ENCODE results near the gene CCND1.

DNA sequence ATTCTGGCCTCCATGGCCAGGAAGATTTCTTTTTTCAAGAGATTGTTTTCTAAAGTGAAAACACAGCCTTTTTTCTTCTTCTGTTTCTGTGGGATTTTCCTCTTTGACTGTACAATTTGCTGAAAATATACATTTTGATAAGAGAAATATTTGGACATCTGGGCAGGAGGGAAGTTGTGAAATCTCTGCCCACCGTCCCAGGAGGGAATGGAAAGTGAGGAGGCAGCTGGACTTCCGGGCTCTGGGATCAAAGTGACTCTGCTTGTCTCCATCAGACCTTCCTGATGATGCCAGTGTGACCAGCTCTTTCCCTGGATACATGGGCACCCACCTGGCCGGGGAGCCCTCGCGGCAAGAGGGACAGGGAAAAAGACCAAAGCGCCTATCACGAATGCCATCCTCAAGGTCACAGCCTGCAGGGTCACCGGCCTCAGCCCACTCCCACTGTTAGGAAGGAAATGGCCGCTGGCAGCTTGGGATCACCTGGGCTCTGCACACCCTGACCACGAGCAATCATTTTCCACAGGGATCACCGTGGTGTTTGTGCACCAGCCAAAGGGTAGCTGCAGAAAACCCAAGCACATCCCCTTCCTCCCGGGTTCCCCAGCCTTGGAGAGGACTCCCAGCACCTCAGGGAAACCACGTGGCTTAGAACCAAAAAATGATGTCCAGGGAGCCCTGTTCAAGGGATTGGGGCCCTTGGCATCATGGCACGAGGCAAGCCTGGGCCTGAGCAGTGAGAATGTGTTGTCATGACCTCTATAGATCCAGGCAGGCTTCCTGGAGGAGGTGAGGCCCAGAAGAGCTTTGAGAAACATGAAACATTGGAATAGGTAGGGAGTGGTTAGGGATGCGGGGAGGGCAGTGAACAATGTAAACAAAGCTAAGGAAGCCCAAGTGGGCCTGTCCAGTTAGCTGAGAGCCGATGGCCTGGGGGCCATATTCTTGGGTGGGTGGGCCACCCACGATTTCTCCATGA lies 29.1 kb upstream of the CCND1 start:
- no peak for TF ChIP-seq CTCF (IDR thresholded peaks at IDR 0.05)
- TF ChIP-seq EP300 (IDR thresholded peaks at IDR 0.05) = no peak
- no peak for TF ChIP-seq POLR2A (IDR thresholded peaks at IDR 0.05; ENCODE audit: low read depth)
